Activated gamma-delta T cell treated with anti-CD3 and anti-CD28 coated beads, Interleukin-2, amount 50 U/mL, for 16 hours (primary cell): Measurements from ENCODE around the gene USP14.
"Not testable (repeated sequence)": the region's sequence is repeated elsewhere in the genome, so short reads cannot be mapped to it uniquely, and the experiment has no call there.

Experiments used
- DNase-seq: peaks from one replicate; pipeline ENCODE4 v3.0.0-alpha.2; 2020; ENCODE audit warnings: low read depth

USP14 gene

GRCh38 chr18:158128-159036 is at the start of gene USP14:
Gene USP14 (plus strand): TSS chr18:158557. CDS start chr18:158699, 142 bp downstream.
- DNase-seq, result peak; percentile 94

- DNase-seq, result not testable (repeated sequence)
These were observed 49.7 kb upstream of the USP14 start for GRCh38 chr18:108665-109063.

GRCh38 chr18:109130-109921 is 49.0 kb upstream of the USP14 start:
- not testable (repeated sequence) for DNase-seq

GRCh38 chr18:109922-110261 is 48.5 kb upstream of the USP14 start:
- DNase-seq, result not testable (repeated sequence)

DNA sequence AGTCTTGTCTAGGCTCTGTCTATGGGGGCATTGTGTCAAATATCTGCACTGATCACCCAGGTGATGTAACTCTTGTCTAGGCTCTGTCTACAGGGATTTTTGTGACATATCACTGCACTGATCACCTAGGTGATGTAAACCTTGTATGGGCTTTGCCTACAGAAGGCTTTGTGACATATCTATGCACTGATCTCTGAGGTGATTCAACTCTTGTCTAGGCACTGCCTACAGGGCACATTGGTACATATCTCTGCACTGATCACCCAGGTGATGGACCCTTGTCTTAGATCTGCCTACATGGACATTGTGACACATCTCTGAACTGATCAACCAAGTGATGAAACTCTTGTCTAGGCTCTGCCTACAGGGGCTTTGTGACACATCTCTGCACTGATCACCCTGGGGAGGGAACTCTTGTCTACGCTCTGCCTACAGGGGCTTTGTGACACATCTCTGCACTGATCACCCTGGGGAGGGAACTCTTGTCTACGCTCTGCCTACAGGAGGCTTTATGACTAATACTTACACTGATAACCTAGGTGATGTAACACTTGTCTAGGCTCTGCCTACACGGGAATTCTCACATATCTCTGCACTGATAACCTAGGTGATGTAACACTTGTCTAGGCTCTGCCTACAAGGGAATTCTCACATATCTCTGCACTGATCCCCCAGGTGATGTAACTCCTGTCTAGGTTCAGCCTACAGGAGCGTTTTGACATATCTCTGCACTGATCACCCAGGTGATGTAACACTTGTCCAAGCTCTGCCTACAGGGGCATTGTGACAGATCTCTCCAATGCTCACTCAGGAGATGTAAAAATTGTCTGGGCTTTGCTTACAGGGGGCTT is 47.8 kb upstream of the USP14 start:
- DNase-seq, result not testable (repeated sequence)

DNA sequence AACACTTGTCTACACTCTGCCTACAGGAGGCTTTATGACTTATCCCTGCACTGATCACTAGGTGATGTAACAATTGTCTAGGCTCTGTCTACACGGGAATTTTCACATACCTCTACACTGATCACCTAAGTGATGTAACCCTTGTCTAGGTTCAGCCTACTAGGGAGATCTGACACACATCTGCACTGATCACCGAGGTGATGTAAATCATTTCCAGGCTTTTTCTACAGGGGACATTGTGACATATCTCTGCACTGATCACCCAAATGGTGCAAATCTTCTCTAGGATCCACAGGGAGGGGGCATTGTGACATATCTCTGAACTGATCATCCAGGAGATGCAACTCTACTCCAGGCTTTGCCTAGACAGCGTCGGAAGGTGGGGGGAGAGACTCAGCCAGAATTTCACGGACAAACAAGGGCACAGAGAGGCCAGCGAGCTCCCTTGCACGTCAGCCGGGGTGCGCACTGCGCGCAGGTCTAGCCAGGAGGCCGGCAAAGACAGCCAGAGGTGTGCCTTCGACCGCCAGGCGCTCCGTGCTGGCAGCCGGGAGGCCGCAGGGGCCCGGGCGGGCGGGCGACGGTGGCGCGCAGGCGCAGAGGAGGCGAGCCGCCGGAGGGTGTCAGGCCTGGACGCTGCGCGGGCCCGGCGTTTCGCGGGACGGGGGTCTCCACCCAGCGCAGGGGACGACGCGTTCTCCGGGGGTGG is 46.9 kb upstream of the USP14 start:
- DNase-seq, result peak; percentile 51

GRCh38 chr18:112015-112733 is 46.2 kb upstream of the USP14 start:
- not testable (repeated sequence) for DNase-seq

GRCh38 chr18:120539-121260 is 37.7 kb upstream of the USP14 start:
- DNase-seq, result not testable (repeated sequence)

DNA sequence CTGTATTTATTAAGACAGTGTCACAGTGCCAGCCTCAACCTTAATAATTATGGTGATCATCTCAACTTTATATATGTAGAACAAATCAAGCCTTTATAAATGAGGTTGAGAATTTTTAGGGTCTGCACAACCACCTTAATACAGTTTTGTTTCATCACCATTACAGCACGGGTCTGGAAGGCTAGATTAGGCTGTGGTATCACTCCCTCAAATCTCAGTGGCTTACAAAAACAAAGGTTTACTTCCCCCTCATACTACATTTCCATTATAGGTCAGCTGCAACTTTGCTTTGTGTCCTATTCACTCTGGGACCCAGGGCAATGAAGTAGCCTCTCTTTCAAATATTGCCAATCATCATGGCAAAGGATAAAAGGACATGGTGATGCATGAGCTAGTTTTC is 23.3 kb upstream of the USP14 start:
- DNase-seq, result no peak

GRCh38 chr18:136433-136832 is 21.9 kb upstream of the USP14 start:
- DNase-seq, result no peak

DNA sequence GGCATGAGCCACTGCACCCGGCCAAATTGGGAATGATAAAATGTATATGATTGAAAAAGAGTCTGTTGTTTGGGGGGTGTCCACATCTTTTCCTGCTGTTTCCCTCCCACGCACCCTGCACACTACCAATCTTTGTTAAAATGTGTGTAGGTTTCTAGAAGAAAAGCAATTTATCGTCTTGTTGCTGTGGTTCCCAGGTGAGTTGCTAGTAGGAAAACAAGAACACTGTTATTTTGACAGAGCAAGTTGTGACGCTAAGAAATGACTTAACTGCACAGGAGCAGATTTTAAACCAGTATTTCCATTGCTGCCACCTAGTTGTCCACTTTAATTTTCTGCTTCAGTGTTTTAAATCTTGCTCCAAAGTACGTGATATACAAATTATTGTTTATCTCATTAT is 21.0 kb upstream of the USP14 start:
- DNase-seq, result no peak

GRCh38 chr18:140670-141266 is 17.6 kb upstream of the USP14 start:
- no peak for DNase-seq

- not testable (repeated sequence) for DNase-seq
These were observed 15.6 kb upstream of the USP14 start for GRCh38 chr18:142624-143296.

GRCh38 chr18:148841-149240 is 9.5 kb upstream of the USP14 start:
- no peak for DNase-seq

GRCh38 chr18:154151-154550 is 4.2 kb upstream of the USP14 start:
- no peak for DNase-seq

- DNase-seq, result no peak
These were observed 2.7 kb upstream of the USP14 start for GRCh38 chr18:155688-156087.

DNA sequence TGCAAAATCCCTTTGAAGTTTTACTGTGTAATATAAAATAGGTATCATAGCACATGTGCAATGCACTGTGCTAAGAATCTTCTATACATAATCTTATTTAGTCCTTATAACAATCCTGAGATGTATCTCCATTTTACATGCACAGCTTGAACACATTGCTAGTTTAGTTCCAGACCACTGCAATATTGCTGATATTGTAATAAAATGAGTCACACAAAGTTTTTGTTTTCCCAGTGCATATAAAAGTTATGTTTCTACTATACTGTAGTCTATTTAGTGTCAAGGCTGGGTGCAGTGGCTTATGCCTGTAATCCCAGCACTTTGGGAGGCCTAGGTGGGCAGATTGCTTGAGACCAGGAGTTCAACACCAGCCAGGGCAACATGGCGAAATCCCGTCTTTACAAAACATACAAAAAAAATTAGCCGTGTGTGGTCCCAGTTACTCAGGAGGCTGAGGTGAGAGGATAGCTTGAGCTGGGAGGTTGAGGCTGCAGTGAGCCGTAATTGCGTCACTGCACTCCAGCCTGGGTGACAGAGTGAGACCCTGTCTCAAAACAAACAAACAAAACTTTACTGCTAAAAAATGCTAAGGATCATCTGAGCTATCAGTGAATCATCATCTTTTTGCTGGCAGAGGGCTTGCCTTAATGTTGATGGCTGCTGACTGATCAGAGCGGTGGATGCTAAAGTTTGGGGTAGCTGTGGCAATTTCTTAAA is 1.7 kb upstream of the USP14 start:
- no peak for DNase-seq

GRCh38 chr18:159037-159652 is 788 bp downstream of the USP14 start:
- no peak for DNase-seq
